ENCODE results near the gene ABCA2. TPM values are rescaled to one million over a fixed set of nuclear protein-coding genes. Genes with fewer than 3 reads are reported as not detected.

The ABCA2 gene
- total RNA-seq = 100 to 1,000 TPM in 1 of 5 donors, 10 to 100 TPM in 3, 1 to 10 TPM in 1; 7.3 to 385 (median 72.8) TPM
- 10 to 100 TPM in 2 of 3 donors, 1 to 10 TPM in 1; 9.3 to 25.5 (median 24.4) TPM for polyA plus RNA-seq
- long read RNA-seq, donor 1 = 0 reads
- long read RNA-seq, donor 2, partial matches to known transcripts = 0 of 2 reads
- long read RNA-seq, donor 2, other reads (novel, unspliced or antisense) = 0 of 2 reads
- long read RNA-seq, donor 3, partial matches to known transcripts = 0 of 1 reads
- long read RNA-seq, donor 3, other reads (novel, unspliced or antisense) = 0 of 1 reads
- long read RNA-seq, donor 4 = 0 reads
- long read RNA-seq, donor 5 = 0 reads
- long read RNA-seq, donor 6 = 0 reads
- long read RNA-seq, donor 7 = 0 reads
- long read RNA-seq, donor 8 = 0 reads
- long read RNA-seq, donor 9 = 0 reads
- long read RNA-seq, donor 10, partial matches to known transcripts = 0 of 1 reads
- long read RNA-seq, donor 10, other reads (novel, unspliced or antisense) = 0 of 1 reads

GRCh38 chr9:137027369-137028262 is at the start of gene ABCA2:
ABCA2 (minus strand) TSS chr9:137028237; CDS start chr9:137028140, 97 bp downstream.
- Histone ChIP-seq H3K4me1 (peaks cover 40 to 89% (median 67%) of the 10 kb centered on the region in 4 donors), H3K27me3 (no peaks in the 10 kb centered on the region), H3K27ac (peak within 1 kb of the TSS; percentile 59 to 81 (median 68)), H3K9me3 (no peaks in the 10 kb centered on the region), H3K36me3 (no peaks in the 10 kb centered on the region), H3K4me3 (peak within 1 kb of the TSS; percentile 57 to 69 (median 64))
- TF ChIP-seq CTCF (IDR thresholded peaks at IDR 0.05) = no peak
- no peak for TF ChIP-seq POLR2AphosphoS5 (IDR thresholded peaks at IDR 0.05)
- TF ChIP-seq EP300 (IDR thresholded peaks at IDR 0.05) = no peak
- no peak for TF ChIP-seq POLR2A (IDR thresholded peaks at IDR 0.05)
- intact Hi-C loops (cut with DNase I; ENCODE audit: low total_unique reads) = loop anchor here (10.0 kb wide), 1 partner anchor 73 kb away; the partner anchor contains the start of gene LCN12
- WGBS, 5 donors = 2 to 32% (median 5%) methylated on average over 5 to 95 of the region's 95 CpGs
- DNase-seq = peak in 1 of 2 donors; percentile 65

- Histone ChIP-seq H3K27ac (peak within 1 kb of the TSS; percentile 64 to 75 (median 69)), H3K27me3 (peaks cover 0 to 31% (median 0%) of the 10 kb centered on the region in 3 donors), H3K9me3 (no peaks in the 10 kb centered on the region), H3K4me3 (peak within 1 kb of the TSS; percentile 55 to 85 (median 70)), H3K4me1 (peaks cover 18 to 35% (median 33%) of the 10 kb centered on the region in 4 donors), H3K36me3 (peaks cover 15 to 37% (median 35%) of the 10 kb centered on the region in 4 donors)
- 2 to 3% (median 2%) methylated on average over 47 to 84 of the region's 87 CpGs for WGBS, 5 donors
- intact Hi-C loops (cut with DNase I; ENCODE audit: low total_unique reads) = no loop called here
- TF ChIP-seq CTCF (IDR thresholded peaks at IDR 0.05) (no peak), POLR2AphosphoS5 (IDR thresholded peaks at IDR 0.05) (peak in 2 of 3 donors; percentile 62 to 64), POLR2A (IDR thresholded peaks at IDR 0.05) (no peak)
- peak; percentile 78 to 84 for DNase-seq
Observed at GRCh38 chr9:137077010-137077747, 49.1 kb upstream of the ABCA2 start, which contains the start of gene UAP1L1. UAP1L1 (plus strand) TSS chr9:137077517; CDS start chr9:137077533, 16 bp downstream.

- no peak for DNase-seq
- TF ChIP-seq POLR2A (IDR thresholded peaks at IDR 0.05) (no peak), POLR2AphosphoS5 (IDR thresholded peaks at IDR 0.05) (no peak), EP300 (IDR thresholded peaks at IDR 0.05) (no peak), CTCF (IDR thresholded peaks at IDR 0.05) (no peak)
- H3K4me1 ChIP-seq = peaks cover 18 to 36% (median 33%) of the 10 kb centered on the region in 4 donors
- peak overlapping the region; percentile 55 to 85 (median 70) for H3K4me3 ChIP-seq
- 70 to 78% (median 73%) methylated on average over 14 to 15 of the region's 15 CpGs for WGBS, 5 donors
- intact Hi-C loops (cut with DNase I; ENCODE audit: low total_unique reads) = no loop called here
- H3K36me3 ChIP-seq = peaks cover 15 to 32% (median 30%) of the 10 kb centered on the region in 4 donors
- peak overlapping the region; percentile 22 to 75 (median 67) for H3K27ac ChIP-seq
- no peaks in the 10 kb centered on the region for H3K9me3 ChIP-seq
- peaks cover 0 to 31% (median 0%) of the 10 kb centered on the region in 3 donors for H3K27me3 ChIP-seq
Observed at GRCh38 chr9:137076636-137077009, 48.6 kb upstream of the ABCA2 start.

Measured in stomach (tissue), 19 donors.